ENCODE results near the gene PRRC2B.
"Not testable (repeated sequence)": the region's sequence is repeated elsewhere in the genome, so short reads cannot be mapped to it uniquely, and the experiment has no call there.

Gene PRRC2B

GRCh38 chr9:131386281-131386680 is 7.6 kb upstream of the PRRC2B start:
- no peak for DNase-seq (ENCODE audit: low read depth in 3 of 3)

GRCh38 chr9:131387394-131387793 is 6.5 kb upstream of the PRRC2B start:
- no peak for DNase-seq (ENCODE audit: low read depth in 3 of 3)

GRCh38 chr9:131391020-131391419 is 2.9 kb upstream of the PRRC2B start:
- no peak for DNase-seq (ENCODE audit: low read depth in 3 of 3)

GRCh38 chr9:131391504-131391903 is 2.4 kb upstream of the PRRC2B start:
- DNase-seq (ENCODE audit: low read depth in 3 of 3), result no peak

DNA sequence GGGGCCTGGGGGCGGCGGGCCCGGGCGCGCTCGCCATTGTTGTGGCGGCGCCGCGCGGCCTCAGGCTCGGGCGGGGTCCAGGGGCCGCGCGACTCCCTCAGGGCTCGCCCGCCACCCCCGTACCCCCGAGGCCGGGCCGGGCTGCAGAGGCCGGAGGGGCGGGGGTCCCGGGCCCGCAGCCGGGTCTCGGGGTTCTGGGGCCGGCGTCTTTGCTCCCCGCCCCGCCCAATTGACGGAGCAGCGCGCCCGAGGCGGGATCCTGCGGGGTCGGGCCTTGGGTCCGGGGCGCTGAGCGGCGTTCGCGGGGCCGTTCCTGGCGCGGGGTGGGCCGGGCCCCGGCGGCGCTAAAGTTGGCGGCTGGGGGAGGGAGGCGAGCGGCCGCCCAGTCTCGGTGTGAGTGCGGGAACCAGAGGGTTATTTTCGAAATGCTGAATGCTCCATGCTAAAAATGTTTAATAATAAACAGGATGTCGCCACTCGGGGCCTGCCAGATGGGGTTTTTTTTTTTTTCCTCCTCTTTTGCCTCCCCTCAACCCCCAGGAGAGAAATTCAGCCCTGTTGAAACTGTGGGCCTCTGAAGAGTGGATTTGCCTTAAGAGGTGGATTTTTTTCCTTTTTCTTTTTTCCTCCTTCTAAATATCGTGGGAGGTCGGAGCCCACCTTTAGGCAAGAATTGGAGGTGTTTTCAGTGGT is 724 bp downstream of the PRRC2B start:
- DNase-seq (ENCODE audit: low read depth in 3 of 3), result no peak

GRCh38 chr9:131395157-131396098 is 1.5 kb downstream of the PRRC2B start:
- peak in 1 of 3 donors; percentile 73 for DNase-seq (ENCODE audit: low read depth in 3 of 3)

DNA sequence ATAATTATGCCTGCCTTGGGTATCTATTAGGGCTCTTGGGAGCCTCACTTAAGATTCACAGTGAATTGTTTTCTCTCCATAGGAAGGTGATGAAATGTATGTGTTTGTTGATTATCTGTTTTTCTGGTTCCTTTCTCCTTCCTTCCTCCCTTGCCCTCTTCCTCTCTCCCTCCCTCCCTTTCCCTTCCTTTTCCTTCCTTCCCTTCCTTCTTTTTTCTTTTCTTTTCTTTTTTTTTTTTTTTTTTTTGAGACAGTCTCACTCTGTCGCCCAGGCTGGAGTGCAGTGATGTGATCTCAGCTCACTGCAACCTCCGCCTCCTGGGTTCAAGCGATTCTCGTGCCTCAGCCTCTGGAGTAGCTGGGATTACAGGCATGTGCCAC is 2.2 kb downstream of the PRRC2B start:
- not testable (repeated sequence) for DNase-seq (ENCODE audit: low read depth in 3 of 3)

DNA sequence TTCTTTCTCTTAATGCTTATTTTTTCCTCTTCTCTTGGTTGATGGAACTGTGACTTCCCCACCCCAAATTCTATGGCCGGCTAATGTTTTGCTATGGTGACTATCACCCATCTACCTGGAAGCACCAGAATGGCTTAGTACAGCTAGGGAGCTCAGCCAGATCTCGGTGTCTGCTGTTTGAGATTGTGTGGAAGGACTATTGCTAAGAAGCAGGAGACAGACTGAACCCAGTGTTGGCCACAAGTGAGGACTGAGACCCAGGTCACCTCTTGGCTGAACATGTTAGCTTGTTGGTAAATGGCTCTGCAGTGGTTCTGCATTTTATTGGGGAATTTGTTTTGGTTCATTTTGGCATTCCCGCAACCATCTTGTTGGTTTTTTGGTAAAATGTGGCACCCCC is 2.7 kb downstream of the PRRC2B start:
- DNase-seq (ENCODE audit: low read depth in 3 of 3), result no peak

DNA sequence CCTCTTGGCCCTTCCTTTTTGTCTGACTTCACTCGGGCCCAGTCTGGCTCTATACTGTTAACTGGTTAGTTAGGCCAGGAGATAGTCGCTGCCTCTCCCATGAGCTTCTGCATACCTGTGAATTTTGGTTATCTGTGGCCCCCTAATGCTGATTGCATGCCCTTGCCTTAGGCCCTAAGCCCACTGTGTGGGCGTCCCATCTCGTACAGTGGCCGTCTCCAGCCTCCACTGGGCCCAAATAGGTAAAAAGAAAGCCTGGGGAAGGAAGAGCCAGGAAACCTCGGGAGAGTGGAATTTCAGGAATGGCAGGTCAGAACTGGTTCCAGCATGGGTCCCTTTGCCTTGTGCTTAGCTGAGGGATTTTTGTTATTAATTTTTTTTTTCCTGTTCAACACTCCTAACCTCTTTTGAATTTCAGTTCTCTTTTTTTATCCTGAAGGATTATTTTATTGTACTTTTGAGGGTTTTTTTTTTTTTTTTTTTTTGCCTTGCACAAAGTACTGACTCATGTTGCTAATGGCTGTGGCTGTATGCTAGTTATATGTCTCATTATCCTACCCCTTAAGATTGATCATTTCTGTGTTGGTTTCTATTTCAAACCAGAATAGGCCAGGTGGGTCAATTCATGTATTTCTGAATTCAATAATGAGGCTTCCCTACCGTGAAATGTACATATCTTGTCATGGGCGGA is 3.4 kb downstream of the PRRC2B start:
- DNase-seq (ENCODE audit: low read depth in 3 of 3), result no peak

DNA sequence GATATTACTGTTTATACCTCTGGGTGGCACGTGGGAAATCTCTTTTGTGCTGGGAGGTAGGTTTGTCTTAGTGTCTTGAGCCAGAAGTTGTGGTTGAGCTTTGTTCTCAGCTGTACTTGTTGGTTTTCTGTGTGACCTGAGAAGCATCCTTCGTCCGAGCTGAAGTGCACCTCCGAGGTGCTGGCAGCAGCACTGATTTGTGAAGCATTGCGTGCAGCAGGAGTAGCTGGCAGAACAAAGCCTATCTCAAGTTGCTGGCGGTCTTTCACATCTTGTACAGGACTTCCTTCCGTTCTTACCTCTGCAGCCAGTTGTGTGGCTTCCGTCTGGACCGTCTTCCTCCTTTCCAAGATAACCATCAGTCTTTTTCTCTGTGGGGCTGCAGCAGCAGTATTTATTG is 4.3 kb downstream of the PRRC2B start:
- no peak for DNase-seq (ENCODE audit: low read depth in 3 of 3)

DNA sequence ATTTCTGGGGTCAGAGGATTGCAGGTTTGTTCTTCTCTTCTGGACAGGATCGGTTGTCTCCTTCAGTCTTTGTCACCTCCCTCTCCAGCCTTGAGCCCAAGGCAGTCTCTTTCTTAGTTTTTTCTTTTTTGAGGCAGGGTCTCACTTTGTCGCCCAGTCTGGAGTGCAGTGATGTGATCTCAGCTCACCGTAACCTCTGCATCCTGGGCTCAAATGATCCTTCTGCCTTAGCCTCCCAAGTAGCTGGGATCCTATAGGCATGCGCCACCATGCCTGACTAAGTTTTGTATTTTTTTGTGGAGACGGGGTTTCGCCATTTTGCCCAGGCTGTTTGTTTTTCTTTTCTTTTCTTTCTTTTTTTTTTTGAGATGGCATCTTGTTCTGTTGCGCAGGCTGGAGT is 6.1 kb downstream of the PRRC2B start:
- no peak for DNase-seq (ENCODE audit: low read depth in 3 of 3)

- no peak for DNase-seq (ENCODE audit: low read depth in 3 of 3)
Measured at GRCh38 chr9:131400627-131401026, 6.7 kb downstream of the PRRC2B start.

DNA sequence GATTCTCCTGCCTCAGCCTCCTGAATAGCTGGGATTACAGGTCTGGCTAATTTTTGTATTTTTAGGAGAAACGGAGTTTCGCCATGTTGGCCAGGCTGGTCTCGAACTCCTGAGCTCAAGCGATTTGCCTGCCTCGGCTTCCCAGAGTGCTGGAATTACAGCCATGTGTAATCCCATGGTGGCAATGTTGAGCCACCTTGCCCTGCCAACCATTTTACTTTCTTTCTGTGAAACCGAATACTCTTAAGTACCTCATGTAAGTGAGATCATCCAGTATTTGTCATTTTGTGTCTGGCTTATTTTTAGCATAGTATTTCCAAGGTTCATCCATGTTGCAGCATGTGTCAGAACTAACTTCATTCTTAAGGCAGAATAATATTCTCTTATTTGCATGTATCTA is 8.2 kb downstream of the PRRC2B start:
- no peak for DNase-seq (ENCODE audit: low read depth in 3 of 3)

- DNase-seq (ENCODE audit: low read depth in 3 of 3), result no peak
Measured at GRCh38 chr9:131402738-131403492, 9.0 kb downstream of the PRRC2B start.

DNA sequence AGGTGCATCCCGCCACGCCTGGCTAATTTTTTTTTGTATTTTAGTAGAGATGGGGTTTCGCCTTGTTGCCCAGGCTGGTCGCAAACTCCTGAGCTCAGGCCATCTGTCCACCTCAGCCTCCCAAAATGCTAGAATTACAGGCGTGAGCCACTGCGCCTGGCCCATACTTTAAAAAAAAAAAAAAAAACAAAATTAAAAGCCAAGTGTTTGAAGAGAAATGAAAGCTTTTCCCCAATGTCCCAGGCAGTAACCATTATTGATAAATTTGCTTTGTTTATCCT is 9.5 kb downstream of the PRRC2B start:
- DNase-seq (ENCODE audit: low read depth in 3 of 3), result no peak

- no peak for DNase-seq (ENCODE audit: low read depth in 3 of 3)
Measured at GRCh38 chr9:131404581-131404980, 10.7 kb downstream of the PRRC2B start.

DNA sequence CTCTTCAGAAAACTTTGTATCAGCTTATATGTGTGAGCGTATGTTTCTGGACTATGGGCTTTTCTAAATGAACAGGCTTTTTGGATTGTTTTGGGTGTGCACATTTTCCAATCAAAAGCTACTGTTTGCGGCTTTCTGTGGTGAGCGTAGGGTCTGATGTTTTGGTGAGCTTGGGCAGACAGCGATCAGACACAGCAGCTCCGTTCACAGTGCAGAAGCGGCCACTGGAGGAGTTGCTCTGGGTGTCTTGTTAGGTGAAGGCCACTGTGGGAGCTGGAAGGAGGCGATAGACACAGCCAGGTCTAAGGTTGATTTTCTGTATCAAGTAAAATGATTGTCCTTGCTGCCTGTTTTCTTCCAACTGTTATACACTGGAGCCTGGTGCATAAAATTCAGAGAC is 11.1 kb downstream of the PRRC2B start:
- DNase-seq (ENCODE audit: low read depth in 3 of 3), result no peak

- DNase-seq (ENCODE audit: low read depth in 3 of 3), result no peak
Measured at GRCh38 chr9:131405428-131405827, 11.5 kb downstream of the PRRC2B start.

DNA sequence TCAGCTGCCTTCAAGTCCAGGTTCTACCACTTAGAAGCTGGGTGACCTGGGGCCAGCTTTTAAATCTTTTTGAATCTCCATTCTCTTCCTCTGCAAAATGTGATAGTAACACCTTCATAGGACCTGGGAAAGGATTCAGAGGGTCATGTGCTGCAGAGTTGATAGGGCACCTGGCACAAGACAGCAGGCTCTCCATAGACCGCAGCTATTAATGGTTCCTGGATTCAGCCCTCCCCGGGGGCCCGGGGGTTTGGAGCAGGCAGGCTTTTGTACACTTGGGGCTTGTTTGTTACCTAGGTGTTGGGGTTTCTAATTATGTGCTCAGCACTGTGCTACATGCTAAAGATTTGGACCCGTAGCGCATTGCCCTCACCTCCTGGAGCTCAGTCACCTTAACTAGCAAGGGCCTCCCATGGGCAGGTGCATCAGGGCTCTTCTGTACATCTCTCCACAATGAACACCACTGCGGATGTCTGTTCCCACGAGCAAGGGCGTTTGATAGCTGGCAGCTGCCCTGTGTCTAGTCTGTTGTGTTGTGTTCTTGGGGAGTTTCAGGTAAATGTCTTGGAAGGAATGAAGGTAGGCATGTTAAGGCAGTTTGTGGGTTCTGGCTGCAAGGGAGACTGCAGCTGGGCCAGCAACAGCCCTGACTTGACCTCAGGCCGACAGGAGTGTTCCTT is 12.1 kb downstream of the PRRC2B start:
- DNase-seq (ENCODE audit: low read depth in 3 of 3), result no peak

DNA sequence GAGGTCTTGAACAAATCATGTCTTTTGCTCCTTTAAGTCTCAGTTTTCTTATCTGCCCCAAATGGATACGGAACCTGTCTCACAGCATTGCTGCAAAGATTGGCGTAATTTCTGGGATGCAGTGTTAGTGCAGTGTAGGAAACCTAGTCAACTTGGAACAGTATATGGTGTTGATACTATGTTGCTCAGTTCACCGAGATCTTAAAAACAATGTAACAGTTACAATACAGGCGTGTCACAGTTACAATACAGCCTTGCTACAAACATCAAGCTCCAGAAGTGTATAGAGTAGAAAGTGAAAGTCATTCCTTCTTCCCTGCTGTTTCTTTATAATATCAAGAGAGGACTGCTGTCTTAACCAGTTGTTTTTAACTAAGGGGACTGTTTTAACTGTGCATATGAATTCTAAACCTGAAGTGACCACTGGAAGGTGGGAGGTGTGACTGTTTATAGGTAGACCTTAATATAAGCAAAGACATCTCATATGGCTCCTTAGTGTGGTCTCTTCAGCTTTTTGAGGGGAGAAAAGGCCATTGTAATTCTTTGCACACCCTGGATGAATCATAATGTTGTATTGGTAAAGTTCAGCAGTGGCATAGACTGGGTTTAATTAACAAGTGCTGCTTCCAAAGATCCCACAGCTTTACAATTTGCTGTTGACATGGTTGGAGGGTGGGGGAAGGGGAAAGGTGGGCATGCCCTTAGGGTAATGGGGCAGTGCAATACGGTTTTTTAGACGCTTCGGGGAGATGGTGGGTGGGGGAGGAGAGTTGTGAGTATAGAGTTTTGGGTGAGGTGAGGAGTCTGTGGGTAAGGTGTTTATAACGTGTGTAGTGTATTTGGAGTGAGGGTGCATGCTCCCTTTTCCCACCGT is 12.9 kb downstream of the PRRC2B start:
- no peak for DNase-seq (ENCODE audit: low read depth in 3 of 3)
